Tibial artery (tissue), 4 donors: ENCODE data around the gene NCOA3.

ENCODE experiments used
- DNase-seq, 2 donors: peaks; one replicate each; pipeline ENCODE4 v3.0.0-alpha.2; 2019
- H3K27ac ChIP-seq, 2 donors: fragments of 200-600 bp; sonication (generic) in 1 of 2; 1 replicate in 1 of 2; 2 replicates in 1 of 2; pipeline ENCODE4 v1.5.1; 2018 to 2019; ENCODE audit warnings: mild to moderate bottlenecking in 1 of 2
- H3K27me3 ChIP-seq, 2 donors: fragments of 200-600 bp; sonication (generic) in 1 of 2; one replicate each; pipeline versions ENCODE4 v1.5.1 to v1.6.0; 2016 to 2019
- H3K36me3 ChIP-seq, 3 donors: fragments of 200-600 bp; sonication (generic) in 2 of 3; one replicate each; pipeline ENCODE4 v1.5.1; 2016 to 2019; ENCODE audit warnings: mild to moderate bottlenecking in 2 of 3
- H3K4me1 ChIP-seq, 4 donors: fragments of 200-600 bp; sonication (generic) in 2 of 4; 1 replicate in 3 of 4; 2 replicates in 1 of 4; pipeline ENCODE4 v1.5.1; 2016 to 2019
- H3K4me3 ChIP-seq, 2 donors: fragments of 200-600 bp; sonication (generic) in 1 of 2; 1 replicate in 1 of 2; 2 replicates in 1 of 2; pipeline ENCODE4 v1.5.1; 2018 to 2019; ENCODE audit warnings: mild to moderate bottlenecking in 2 of 2
- H3K9me3 ChIP-seq, 3 donors: fragments of 200-600 bp; sonication (generic) in 1 of 3; one replicate each; pipeline ENCODE4 v1.5.1; 2016 to 2019
- CTCF ChIP-seq, 2 experiments: fragments of 200-600 bp in 1 of 2; fragments of 450-650 bp in 1 of 2; IDR thresholded peaks; one replicate each; pipeline ENCODE4 v1.5.1; 2017 to 2019; ENCODE audit warnings: antibody characterized with exemption in 2 of 2, mild to moderate bottlenecking in 1 of 2, moderate library complexity in 1 of 2
- intact Hi-C: fragments of 100-400 bp; cut with DNase I; formaldehyde crosslinking; loops from one replicate; pipeline ENCODE4 v1.15.0; 2023; ENCODE audit warnings: low total_unique reads

NCOA3 gene

GRCh38 chr20:47545499-47545898 is 43.8 kb downstream of the NCOA3 start:
- no peak for DNase-seq
- Histone ChIP-seq H3K27ac (no peak overlapping the region), H3K9me3 (no peaks in the 10 kb centered on the region), H3K4me3 (no peak overlapping the region), H3K36me3 (no peaks in the 10 kb centered on the region), H3K27me3 (no peaks in the 10 kb centered on the region), H3K4me1 (peaks cover 0 to 49% (median 16%) of the 10 kb centered on the region in 4 donors)
- TF ChIP-seq CTCF (IDR thresholded peaks at IDR 0.05) = no peak
- intact Hi-C loops = no loop called here

GRCh38 chr20:47546184-47547033 is 44.7 kb downstream of the NCOA3 start:
- Histone ChIP-seq H3K4me1 (peaks cover 0 to 44% (median 14%) of the 10 kb centered on the region in 4 donors), H3K27ac (no peak overlapping the region), H3K27me3 (no peaks in the 10 kb centered on the region), H3K4me3 (no peak overlapping the region), H3K9me3 (no peaks in the 10 kb centered on the region), H3K36me3 (no peaks in the 10 kb centered on the region)
- no peak for DNase-seq
- intact Hi-C loops = no loop called here
- TF ChIP-seq CTCF (IDR thresholded peaks at IDR 0.05) = no peak

GRCh38 chr20:47547034-47547387 is 45.3 kb downstream of the NCOA3 start:
- no peaks in the 10 kb centered on the region for H3K36me3 ChIP-seq
- no peak overlapping the region for H3K4me3 ChIP-seq
- H3K4me1 ChIP-seq = peaks cover 0 to 44% (median 15%) of the 10 kb centered on the region in 4 donors
- DNase-seq = no peak
- no peaks in the 10 kb centered on the region for H3K27me3 ChIP-seq
- no peak overlapping the region for H3K27ac ChIP-seq
- TF ChIP-seq CTCF (IDR thresholded peaks at IDR 0.05) = no peak
- intact Hi-C loops = no loop called here
- no peaks in the 10 kb centered on the region for H3K9me3 ChIP-seq

- no peak for DNase-seq
- peaks cover 0 to 22% (median 10%) of the 10 kb centered on the region in 4 donors for H3K4me1 ChIP-seq
- no peak for TF ChIP-seq CTCF (IDR thresholded peaks at IDR 0.05)
- no peak overlapping the region for H3K27ac ChIP-seq
- H3K36me3 ChIP-seq = no peaks in the 10 kb centered on the region
- no peaks in the 10 kb centered on the region for H3K9me3 ChIP-seq
- intact Hi-C loops = no loop called here
- H3K27me3 ChIP-seq = no peaks in the 10 kb centered on the region
- H3K4me3 ChIP-seq = no peak overlapping the region
These were observed 48.0 kb downstream of the NCOA3 start for GRCh38 chr20:47549671-47550070.

- Histone ChIP-seq H3K4me3 (no peak overlapping the region), H3K27ac (no peak overlapping the region), H3K9me3 (no peaks in the 10 kb centered on the region), H3K27me3 (no peaks in the 10 kb centered on the region), H3K36me3 (no peaks in the 10 kb centered on the region), H3K4me1 (peaks cover 0 to 8% (median 3%) of the 10 kb centered on the region in 4 donors)
- intact Hi-C loops = no loop called here
- TF ChIP-seq CTCF (IDR thresholded peaks at IDR 0.05) = no peak
- no peak for DNase-seq
These were observed 49.5 kb downstream of the NCOA3 start for GRCh38 chr20:47551222-47551621.
